T-helper 2 cell treated with Interferon-gamma antibody and Interleukin-4, amounts not matched to agents 5 μg/mL and 100 μg/mL, for 36 hours (primary cell): ENCODE data around the gene IGFBP3.
"Not testable (repeated sequence)": the region's sequence is repeated elsewhere in the genome, so short reads cannot be mapped to it uniquely, and the experiment has no call there.

Source experiments
- DNase-seq: peaks from one replicate; pipeline ENCODE4 v3.0.0; 2021; ENCODE audit warnings: low spot score
- H3K27ac Mint-ChIP-seq: one replicate; pipeline ENCODE4 v1.8.0; 2021; ENCODE audit warnings: mild to moderate bottlenecking, mixed read lengths
- H3K27me3 Mint-ChIP-seq: one replicate; pipeline ENCODE4 v1.8.0; 2021; ENCODE audit warnings: low read depth, mixed read lengths
- H3K36me3 Mint-ChIP-seq: one replicate; pipeline ENCODE4 v1.8.0; 2021; ENCODE audit warnings: low read depth, mixed read lengths
- H3K4me1 Mint-ChIP-seq: one replicate; pipeline ENCODE4 v1.8.0; 2021; ENCODE audit warnings: low read depth, mixed read lengths
- H3K4me3 Mint-ChIP-seq: one replicate; pipeline ENCODE4 v1.8.0; 2022; ENCODE audit warnings: mild to moderate bottlenecking, moderate library complexity, mixed read lengths
- H3K9me3 Mint-ChIP-seq: one replicate; pipeline ENCODE4 v1.8.0; 2021; ENCODE audit warnings: mixed read lengths

Gene IGFBP3

GRCh38 chr7:45920502-45921380 is at the start of gene IGFBP3:
IGFBP3 (minus strand) TSS chr7:45921272; CDS start chr7:45921140, 132 bp downstream.
- Mint-ChIP-seq H3K36me3 (no peaks in the 10 kb centered on the region), H3K4me3 (peak within 1 kb of the TSS; percentile 59), H3K9me3 (no peaks in the 10 kb centered on the region), H3K27me3 (peaks cover 69% of the 10 kb centered on the region), H3K4me1 (peaks cover 21% of the 10 kb centered on the region), H3K27ac (no peak within 1 kb of the TSS)
- peak; percentile 26 for DNase-seq

- Mint-ChIP-seq H3K9me3 (no peaks in the 10 kb centered on the region), H3K27me3 (no peaks in the 10 kb centered on the region)
- DNase-seq = no peak
Measured at GRCh38 chr7:45970454-45970853, 49.4 kb upstream of the IGFBP3 start.

GRCh38 chr7:45969940-45970339 is 48.9 kb upstream of the IGFBP3 start:
- Mint-ChIP-seq H3K4me3 (no peak overlapping the region), H3K9me3 (no peaks in the 10 kb centered on the region), H3K4me1 (no peaks in the 10 kb centered on the region), H3K27me3 (no peaks in the 10 kb centered on the region), H3K36me3 (no peaks in the 10 kb centered on the region), H3K27ac (no peak overlapping the region)
- DNase-seq = no peak

More at GRCh38 chr7:45970454-45970853, 49.4 kb upstream of the IGFBP3 start:
- Mint-ChIP-seq H3K36me3 (no peaks in the 10 kb centered on the region), H3K27ac (no peak overlapping the region), H3K4me3 (no peak overlapping the region), H3K4me1 (no peaks in the 10 kb centered on the region)

GRCh38 chr7:45968856-45969541 is 47.9 kb upstream of the IGFBP3 start:
- Mint-ChIP-seq H3K9me3 (no peaks in the 10 kb centered on the region), H3K27ac (no peak overlapping the region)

GRCh38 chr7:45968312-45968711 is 47.2 kb upstream of the IGFBP3 start:
- Mint-ChIP-seq H3K27ac (no peak overlapping the region), H3K9me3 (no peaks in the 10 kb centered on the region), H3K4me3 (no peak overlapping the region), H3K4me1 (no peaks in the 10 kb centered on the region), H3K36me3 (no peaks in the 10 kb centered on the region), H3K27me3 (no peaks in the 10 kb centered on the region)
- DNase-seq = no peak

More at GRCh38 chr7:45968856-45969541, 47.9 kb upstream of the IGFBP3 start:
- no peaks in the 10 kb centered on the region for H3K27me3 Mint-ChIP-seq
- no peak overlapping the region for H3K4me3 Mint-ChIP-seq
- DNase-seq = no peak
- H3K4me1 Mint-ChIP-seq = no peaks in the 10 kb centered on the region
- H3K36me3 Mint-ChIP-seq = no peaks in the 10 kb centered on the region

GRCh38 chr7:45967591-45968157 is 46.6 kb upstream of the IGFBP3 start:
- Mint-ChIP-seq H3K27me3 (no peaks in the 10 kb centered on the region), H3K9me3 (no peaks in the 10 kb centered on the region), H3K4me3 (no peak overlapping the region), H3K27ac (no peak overlapping the region), H3K36me3 (no peaks in the 10 kb centered on the region), H3K4me1 (no peaks in the 10 kb centered on the region)
- DNase-seq = no peak

GRCh38 chr7:45962861-45963260 is 41.8 kb upstream of the IGFBP3 start:
- DNase-seq = no peak
- Mint-ChIP-seq H3K27me3 (no peaks in the 10 kb centered on the region), H3K4me3 (no peak overlapping the region), H3K4me1 (no peaks in the 10 kb centered on the region), H3K27ac (no peak overlapping the region), H3K36me3 (no peaks in the 10 kb centered on the region), H3K9me3 (no peaks in the 10 kb centered on the region)

GRCh38 chr7:45957721-45958120 is 36.6 kb upstream of the IGFBP3 start:
- H3K9me3 Mint-ChIP-seq = no peaks in the 10 kb centered on the region
- no peak for DNase-seq
- H3K27me3 Mint-ChIP-seq = no peaks in the 10 kb centered on the region
- H3K36me3 Mint-ChIP-seq = no peaks in the 10 kb centered on the region
- no peak overlapping the region for H3K27ac Mint-ChIP-seq
- H3K4me1 Mint-ChIP-seq = no peaks in the 10 kb centered on the region
- H3K4me3 Mint-ChIP-seq = no peak overlapping the region

- Mint-ChIP-seq H3K27ac (no peak overlapping the region), H3K4me1 (no peaks in the 10 kb centered on the region), H3K9me3 (peaks cover 2% of the 10 kb centered on the region), H3K27me3 (no peaks in the 10 kb centered on the region), H3K4me3 (no peak overlapping the region), H3K36me3 (no peaks in the 10 kb centered on the region)
- DNase-seq = no peak
Measured at GRCh38 chr7:45955286-45955685, 34.2 kb upstream of the IGFBP3 start.

- not testable (repeated sequence) for H3K9me3 Mint-ChIP-seq, DNase-seq, H3K27me3 Mint-ChIP-seq, H3K4me1 Mint-ChIP-seq, H3K27ac Mint-ChIP-seq, H3K4me3 Mint-ChIP-seq, H3K36me3 Mint-ChIP-seq
Measured at GRCh38 chr7:45953055-45953454, 32.0 kb upstream of the IGFBP3 start.

- peaks cover 5% of the 10 kb centered on the region for H3K9me3 Mint-ChIP-seq
- no peak for DNase-seq
- H3K4me1 Mint-ChIP-seq = peaks cover 12% of the 10 kb centered on the region
Measured at GRCh38 chr7:45944058-45944457, 23.0 kb upstream of the IGFBP3 start.

GRCh38 chr7:45940939-45941338 is 19.9 kb upstream of the IGFBP3 start:
- peaks cover 1% of the 10 kb centered on the region for H3K36me3 Mint-ChIP-seq
- peak overlapping the region; percentile 79 for H3K4me3 Mint-ChIP-seq
- H3K27ac Mint-ChIP-seq = no peak overlapping the region
- peaks cover 7% of the 10 kb centered on the region for H3K27me3 Mint-ChIP-seq
- H3K9me3 Mint-ChIP-seq = peaks cover 5% of the 10 kb centered on the region
- peaks cover 14% of the 10 kb centered on the region for H3K4me1 Mint-ChIP-seq
- DNase-seq = no peak

More at GRCh38 chr7:45944058-45944457, 23.0 kb upstream of the IGFBP3 start:
- Mint-ChIP-seq H3K27ac (no peak overlapping the region), H3K4me3 (no peak overlapping the region), H3K27me3 (peaks cover 3% of the 10 kb centered on the region), H3K36me3 (no peaks in the 10 kb centered on the region)

GRCh38 chr7:45940237-45940781 is 19.2 kb upstream of the IGFBP3 start:
- not testable (repeated sequence) for H3K27me3 Mint-ChIP-seq, H3K9me3 Mint-ChIP-seq, H3K36me3 Mint-ChIP-seq
- peaks cover 14% of the 10 kb centered on the region for H3K4me1 Mint-ChIP-seq
- peak; percentile 36 for DNase-seq
- H3K27ac Mint-ChIP-seq = peak overlapping the region; percentile 75
- peak overlapping the region; percentile 79 for H3K4me3 Mint-ChIP-seq

GRCh38 chr7:45939574-45939973 is 18.5 kb upstream of the IGFBP3 start:
- H3K9me3 Mint-ChIP-seq = peaks cover 5% of the 10 kb centered on the region
- no peak for DNase-seq
- H3K4me1 Mint-ChIP-seq = peaks cover 14% of the 10 kb centered on the region
- peak overlapping the region; percentile 42 for H3K27ac Mint-ChIP-seq
- H3K36me3 Mint-ChIP-seq = peaks cover 1% of the 10 kb centered on the region
- H3K27me3 Mint-ChIP-seq = peaks cover 7% of the 10 kb centered on the region
- H3K4me3 Mint-ChIP-seq = peak overlapping the region; percentile 16
